Activated T-helper 1 cell treated with Interleukin-2 at 50 U/mL for 16 hours (primary cell): ENCODE data around the gene PIK3CG.
"Not testable (repeated sequence)": the region's sequence is repeated elsewhere in the genome, so short reads cannot be mapped to it uniquely, and the experiment has no call there.

ENCODE experiments used
- DNase-seq: peaks from one replicate; pipeline ENCODE4 v3.0.0-alpha.2; 2020; ENCODE audit warnings: low read depth

Gene PIK3CG

GRCh38 chr7:106887421-106887820, 22.3 kb downstream of the PIK3CG start:
- DNase-seq, result no peak

GRCh38 chr7:106888204-106888603, 23.1 kb downstream of the PIK3CG start:
- no peak for DNase-seq

GRCh38 chr7:106890952-106891351, 25.9 kb downstream of the PIK3CG start:
- no peak for DNase-seq

- DNase-seq, result no peak
These were observed 26.7 kb downstream of the PIK3CG start for GRCh38 chr7:106891548-106892410.

GRCh38 chr7:106893591-106893990, 28.5 kb downstream of the PIK3CG start:
- no peak for DNase-seq

GRCh38 chr7:106895246-106895864, 30.3 kb downstream of the PIK3CG start:
- DNase-seq, result no peak

- DNase-seq, result no peak
These were observed 31.1 kb downstream of the PIK3CG start for GRCh38 chr7:106896231-106896630.

GRCh38 chr7:106897553-106897952, 32.5 kb downstream of the PIK3CG start:
- DNase-seq, result not testable (repeated sequence)

GRCh38 chr7:106898967-106899366, 33.9 kb downstream of the PIK3CG start:
- DNase-seq, result not testable (repeated sequence)

GRCh38 chr7:106901828-106902441, 36.9 kb downstream of the PIK3CG start:
- DNase-seq, result no peak

- no peak for DNase-seq
These were observed 40.7 kb downstream of the PIK3CG start for GRCh38 chr7:106905734-106906133.

- no peak for DNase-seq
These were observed 46.9 kb downstream of the PIK3CG start for GRCh38 chr7:106911959-106912358.

- no peak for DNase-seq
These were observed 49.0 kb downstream of the PIK3CG start for GRCh38 chr7:106914018-106914607.

- DNase-seq, result no peak
These were observed 50.3 kb downstream of the PIK3CG start for GRCh38 chr7:106915407-106915806.

- no peak for DNase-seq
These were observed 50.8 kb downstream of the PIK3CG start for GRCh38 chr7:106915873-106916272.

GRCh38 chr7:106916679-106917078, 51.6 kb downstream of the PIK3CG start:
- DNase-seq, result no peak

GRCh38 chr7:106918991-106919390, 53.9 kb downstream of the PIK3CG start:
- no peak for DNase-seq

- DNase-seq, result not testable (repeated sequence)
These were observed 59.4 kb downstream of the PIK3CG start for GRCh38 chr7:106924468-106924867.

- DNase-seq, result no peak
These were observed 61.8 kb downstream of the PIK3CG start for GRCh38 chr7:106926892-106927291.

- DNase-seq, result no peak
These were observed 62.5 kb downstream of the PIK3CG start for GRCh38 chr7:106927536-106927935.

- DNase-seq, result not testable (repeated sequence)
These were observed 64.5 kb downstream of the PIK3CG start for GRCh38 chr7:106929616-106930015.

- DNase-seq, result no peak
These were observed 71.2 kb downstream of the PIK3CG start for GRCh38 chr7:106936236-106936635.

- not testable (repeated sequence) for DNase-seq
These were observed 73.0 kb downstream of the PIK3CG start for GRCh38 chr7:106938122-106938521.
